GM21825 (cell line): ENCODE measurements around the gene PNPLA1.
"Not testable (repeated sequence)": the region's sequence is repeated elsewhere in the genome, so short reads cannot be mapped to it uniquely, and the experiment has no call there.

Source experiments
- ATAC-seq: cut with Tn5 transposase; IDR thresholded peaks from one replicate; pipeline ENCODE4 v1.9.1; 2021; ENCODE audit warnings: mild to moderate bottlenecking, moderate library complexity; ENCODE audit not compliant: unreplicated experiment

Gene PNPLA1

DNA sequence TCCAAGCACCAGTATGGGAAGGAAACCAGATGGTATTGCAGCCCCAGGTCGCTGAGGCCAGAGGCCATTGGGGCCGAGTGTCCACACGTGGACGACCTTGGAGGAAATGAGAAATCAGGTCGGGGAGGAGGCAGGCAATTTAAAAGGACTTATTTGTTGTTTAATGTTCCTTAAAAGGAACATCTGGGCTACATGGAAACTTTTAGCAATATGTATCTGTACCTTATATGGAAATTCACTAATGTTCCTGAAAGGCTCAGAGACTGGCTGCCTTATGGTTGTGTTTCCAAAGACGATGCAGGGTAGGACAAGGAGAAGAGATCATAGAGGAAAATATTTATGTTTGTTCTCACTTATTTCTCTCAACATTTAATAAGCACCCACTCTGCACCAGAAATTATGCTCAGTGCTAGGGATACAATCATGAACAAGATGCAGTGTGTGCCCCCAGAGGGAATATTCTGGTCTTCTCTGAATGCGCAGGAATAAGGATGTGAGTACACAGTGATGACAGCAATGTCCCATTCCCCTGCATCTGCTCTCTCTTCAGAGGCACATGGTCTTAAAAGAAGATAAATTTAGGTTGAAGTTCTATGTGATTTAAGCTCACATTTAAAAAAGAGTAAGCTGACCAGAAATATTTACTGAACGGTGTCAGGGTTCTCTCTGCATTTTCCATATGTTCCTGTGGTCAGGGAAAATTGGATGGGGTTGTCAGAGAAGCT is 63.5 kb downstream of the PNPLA1 start:
- ATAC-seq: no peak

DNA sequence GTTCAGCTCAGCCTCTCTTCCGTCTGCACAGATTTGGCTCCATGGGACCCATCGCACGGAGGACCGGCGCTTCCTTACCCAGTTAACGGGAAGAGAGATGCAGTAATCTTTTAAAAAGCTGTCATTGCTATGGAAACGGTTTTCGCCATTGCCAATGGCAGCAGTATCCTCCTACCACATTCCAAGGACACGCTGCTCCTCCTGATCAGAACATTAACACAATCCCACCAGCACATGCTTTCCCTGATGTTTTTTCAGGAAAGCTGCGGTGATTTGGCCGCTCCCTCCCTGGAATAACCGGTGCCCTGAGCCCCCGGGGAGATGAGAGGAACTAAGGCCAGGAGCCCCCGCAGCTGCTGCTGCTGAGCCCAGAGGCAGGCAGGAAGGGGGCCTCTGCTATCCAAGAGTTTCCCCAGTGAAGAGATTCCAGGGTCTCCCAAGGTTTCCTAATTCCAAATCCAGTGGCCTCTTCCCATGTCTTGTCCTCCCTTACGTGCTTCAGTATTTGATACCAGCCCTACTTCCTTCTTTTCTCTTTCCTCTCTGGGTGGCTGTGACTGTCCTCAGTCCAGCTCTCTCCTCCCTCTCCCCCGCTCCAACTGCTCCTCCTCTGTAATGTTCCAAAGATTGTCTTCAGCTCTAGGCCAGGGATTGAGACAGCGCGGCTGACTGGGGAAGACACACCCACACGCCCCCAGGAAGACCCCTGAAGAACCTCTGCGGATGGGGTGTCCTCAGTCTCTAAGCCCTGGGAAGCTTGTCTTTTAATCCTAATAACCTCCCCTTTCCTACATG is 64.3 kb downstream of the PNPLA1 start:
- ATAC-seq: no peak

DNA sequence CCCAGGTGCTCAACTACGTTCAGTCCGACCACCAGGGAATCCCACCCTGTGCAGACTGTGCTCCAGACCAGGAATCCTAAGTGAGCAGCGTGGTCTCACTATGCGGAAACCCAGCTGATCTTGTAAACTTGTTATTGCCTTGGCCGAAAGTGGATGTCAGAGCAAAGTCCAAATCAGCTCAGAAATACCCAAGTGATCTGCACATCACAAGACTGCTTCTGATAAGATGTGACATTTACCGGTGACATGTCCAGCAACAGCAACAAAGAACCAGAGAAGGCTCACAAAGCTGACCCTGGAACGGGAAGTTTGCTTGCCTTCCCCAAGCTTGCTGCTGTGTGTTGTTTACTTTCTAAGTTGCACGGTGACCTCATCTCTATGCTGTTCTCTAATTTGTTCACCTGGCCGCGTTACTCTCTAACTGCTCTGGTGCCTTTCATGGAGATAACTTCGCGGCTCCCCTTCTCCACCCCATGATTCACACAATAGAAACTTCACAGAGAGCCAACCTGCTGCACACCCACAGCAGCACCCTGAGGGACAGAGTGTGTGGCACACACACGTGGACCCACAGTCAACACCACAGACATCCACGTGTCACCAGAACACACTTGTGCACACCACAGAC is 65.1 kb downstream of the PNPLA1 start:
- ATAC-seq: no peak

DNA sequence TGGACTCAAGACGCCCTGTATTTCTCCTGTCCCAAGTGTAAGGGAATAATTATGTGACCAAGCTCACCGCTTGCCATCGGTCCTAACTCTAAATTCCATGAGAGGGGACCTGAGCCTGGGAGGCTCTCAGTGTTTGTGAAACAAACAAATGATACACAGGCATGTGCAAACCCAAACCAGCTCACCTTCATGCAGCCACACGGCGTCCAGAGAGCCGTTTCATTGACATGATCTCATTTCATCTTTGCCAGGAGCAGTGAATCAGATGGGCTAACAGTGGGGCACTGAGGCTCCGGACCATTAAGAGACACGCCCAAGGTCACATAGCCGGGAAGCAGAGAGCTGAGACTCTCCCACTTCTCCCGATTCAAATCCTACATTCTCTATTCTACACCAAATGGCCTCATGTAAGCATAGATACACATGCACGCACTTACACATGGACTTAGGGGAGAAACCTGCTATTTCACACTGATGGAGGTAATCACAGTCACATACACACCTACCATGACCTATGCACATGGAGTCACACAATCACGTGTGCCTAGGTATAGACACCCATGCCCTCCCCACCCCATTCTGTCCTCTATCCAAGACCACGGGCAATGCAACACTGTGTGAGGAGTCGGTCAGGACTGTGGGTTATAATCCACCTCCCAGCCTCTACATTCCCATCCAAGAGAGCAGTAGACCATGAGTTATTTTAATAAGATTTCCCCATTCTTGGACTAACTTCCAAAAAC is 65.8 kb downstream of the PNPLA1 start:
- ATAC-seq: no peak

DNA sequence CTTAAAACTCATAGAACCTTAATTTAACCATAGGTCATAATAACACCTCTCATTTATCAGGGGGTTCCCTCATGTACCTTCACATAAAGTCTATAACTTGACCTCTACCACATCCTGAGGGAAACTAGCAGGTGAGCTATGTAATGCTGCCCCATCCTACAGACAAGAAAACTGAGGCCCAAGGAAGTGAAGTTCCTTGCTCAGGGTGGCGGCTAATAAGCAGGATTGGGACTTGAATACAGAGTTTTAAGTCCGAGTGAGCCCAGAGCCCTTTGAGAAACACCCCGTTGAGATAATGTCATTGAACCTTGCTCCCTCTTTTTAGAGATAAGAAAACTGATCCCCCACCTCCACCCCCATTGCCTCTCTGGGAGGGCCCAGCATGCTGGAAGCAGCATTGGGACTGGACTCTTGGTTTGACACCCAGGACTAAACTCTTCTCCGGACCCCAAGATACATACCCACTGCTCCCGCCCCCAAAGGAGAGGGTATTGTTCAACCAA is 66.4 kb downstream of the PNPLA1 start:
- ATAC-seq: no peak

DNA sequence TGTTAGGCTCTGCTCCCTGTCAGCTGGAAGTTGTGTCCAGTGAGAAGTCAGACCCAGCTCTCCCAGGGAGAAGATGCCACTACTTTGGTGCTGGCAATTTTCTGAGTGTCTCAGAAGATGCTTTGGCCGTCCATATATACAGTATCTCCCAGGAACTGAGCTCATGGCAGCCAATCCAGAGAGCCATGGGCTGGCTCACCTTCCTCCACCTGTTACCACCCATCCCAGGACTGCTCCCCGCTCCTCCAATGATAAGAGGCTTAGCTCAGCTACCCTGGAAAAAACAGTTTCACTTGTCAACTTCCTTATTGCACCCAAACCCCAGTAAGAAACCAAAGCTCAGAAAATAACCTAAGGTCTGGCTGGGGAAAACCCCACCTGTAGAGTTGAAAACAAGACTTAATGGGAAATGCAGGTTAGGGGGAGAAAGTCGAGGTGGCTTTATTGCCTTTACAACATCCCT is 67.0 kb downstream of the PNPLA1 start, which contains the start of gene BNIP5:
Gene BNIP5, minus strand, starts transcription at position 110 of the 463 bp plus-strand sequence. CDS start 6,198 bp downstream, outside the sequence.
- ATAC-seq: no peak

DNA sequence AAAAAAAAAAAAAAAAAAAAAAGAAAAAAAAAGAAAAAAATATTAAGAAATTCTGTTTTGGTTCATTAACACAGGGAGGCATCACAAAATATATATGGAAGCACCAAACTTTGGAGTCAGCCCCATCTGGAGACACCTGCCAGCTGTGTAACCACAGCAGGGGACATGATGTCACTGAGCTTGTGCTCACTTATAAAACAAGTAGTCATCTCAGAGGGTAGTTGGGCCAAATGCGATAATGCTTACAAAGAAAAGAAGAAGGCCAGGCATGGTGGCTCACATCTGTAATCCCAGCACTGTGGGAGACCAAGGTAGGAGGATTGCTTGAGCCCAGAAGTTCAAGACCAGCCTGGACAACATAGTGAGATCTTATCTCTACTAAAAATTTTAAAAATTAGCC is 68.0 kb downstream of the PNPLA1 start:
- no peak for ATAC-seq

DNA sequence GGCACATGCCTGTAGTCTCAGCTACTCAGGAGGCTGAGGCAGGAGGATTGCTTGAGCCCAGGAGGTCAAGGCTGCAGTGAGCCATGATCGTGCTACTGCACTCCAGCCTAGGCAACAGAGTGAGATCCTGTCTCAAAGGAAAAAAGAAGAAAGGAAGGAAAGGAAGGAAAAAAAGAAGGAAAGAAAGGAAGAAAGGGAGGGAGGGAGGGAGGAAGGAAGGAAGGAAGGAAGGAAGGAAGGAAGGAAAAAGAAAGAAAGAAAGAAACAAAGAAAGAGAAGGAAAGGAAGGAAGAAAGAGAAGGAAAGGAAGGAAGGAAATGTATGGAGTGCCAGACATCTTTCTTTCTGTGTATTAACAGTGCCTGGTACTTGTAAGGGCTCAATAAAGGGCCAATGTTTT is 68.4 kb downstream of the PNPLA1 start:
- ATAC-seq: not testable (repeated sequence)

DNA sequence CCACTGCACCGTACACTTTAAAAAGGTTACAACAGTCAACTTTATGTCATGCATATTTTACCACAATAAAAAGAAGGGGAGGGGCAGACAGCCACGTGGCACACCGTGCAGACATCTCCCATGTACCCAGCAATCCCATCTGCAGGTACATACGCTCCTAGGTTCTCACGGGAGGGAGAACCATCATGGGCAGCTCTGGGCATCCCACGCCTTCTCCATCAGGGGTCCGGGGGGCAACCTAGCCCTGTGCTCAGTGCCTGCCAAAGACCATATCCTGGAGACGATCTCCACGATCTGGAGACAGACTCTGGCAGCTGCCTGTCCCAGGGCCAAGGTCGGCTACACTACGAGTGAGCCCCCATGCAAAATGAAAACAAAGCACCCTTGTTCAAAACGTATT is 69.3 kb downstream of the PNPLA1 start:
- no peak for ATAC-seq

DNA sequence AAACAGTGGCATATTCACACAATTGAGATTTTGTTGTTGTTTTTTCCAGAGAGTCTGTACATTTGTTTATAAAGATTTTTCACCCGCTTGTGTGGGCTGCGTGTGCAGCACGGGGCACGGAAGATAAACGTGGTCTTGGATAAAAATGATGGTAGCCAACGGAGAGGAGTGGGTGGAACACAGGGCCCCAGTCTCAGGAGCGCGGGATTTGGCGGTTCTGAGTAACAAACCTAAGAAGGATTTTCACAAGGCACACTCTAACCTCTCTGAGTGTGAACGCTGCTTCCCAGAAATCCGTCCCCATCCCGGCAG is 70.4 kb downstream of the PNPLA1 start:
- ATAC-seq: no peak

DNA sequence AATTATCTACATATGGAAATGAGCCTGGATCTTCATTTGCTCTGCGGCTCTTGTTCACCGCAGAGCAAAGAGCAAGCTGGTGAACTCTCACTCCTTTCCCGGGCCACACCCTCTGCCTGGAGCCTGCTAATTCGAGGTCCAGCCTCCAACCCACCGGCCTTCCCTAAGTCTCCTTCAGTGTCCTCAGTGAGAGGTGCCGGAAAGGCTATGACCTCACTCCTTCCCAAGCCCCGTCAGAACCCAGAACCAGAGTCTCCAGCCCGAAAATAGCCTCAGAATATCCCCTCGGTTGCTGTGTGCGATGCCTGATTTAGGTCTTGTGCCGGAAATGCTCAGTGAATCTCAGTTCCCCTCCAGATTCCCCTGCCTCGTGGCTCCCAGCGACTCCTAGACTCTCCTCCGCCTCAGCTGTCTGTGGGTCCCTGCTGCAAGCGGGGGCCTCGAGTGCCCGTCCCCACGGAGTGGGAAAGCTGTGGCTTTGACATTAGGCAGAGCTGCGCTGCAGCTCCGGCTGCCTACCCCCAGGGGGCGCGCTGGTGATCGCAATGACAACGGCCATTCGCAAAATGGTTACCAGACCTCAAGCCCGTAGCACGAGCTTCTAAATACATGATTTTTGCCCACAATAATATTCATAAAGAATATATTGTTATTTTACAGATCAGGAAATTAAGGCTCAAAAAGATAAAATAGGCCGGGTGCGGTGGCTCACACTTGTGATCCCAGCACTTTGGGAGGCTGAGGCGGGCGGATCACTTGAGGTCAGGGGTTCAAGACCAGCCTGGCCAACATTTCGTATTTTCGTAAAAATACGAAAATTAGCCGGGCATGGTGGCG is 71.0 kb downstream of the PNPLA1 start:
- ATAC-seq: no peak

DNA sequence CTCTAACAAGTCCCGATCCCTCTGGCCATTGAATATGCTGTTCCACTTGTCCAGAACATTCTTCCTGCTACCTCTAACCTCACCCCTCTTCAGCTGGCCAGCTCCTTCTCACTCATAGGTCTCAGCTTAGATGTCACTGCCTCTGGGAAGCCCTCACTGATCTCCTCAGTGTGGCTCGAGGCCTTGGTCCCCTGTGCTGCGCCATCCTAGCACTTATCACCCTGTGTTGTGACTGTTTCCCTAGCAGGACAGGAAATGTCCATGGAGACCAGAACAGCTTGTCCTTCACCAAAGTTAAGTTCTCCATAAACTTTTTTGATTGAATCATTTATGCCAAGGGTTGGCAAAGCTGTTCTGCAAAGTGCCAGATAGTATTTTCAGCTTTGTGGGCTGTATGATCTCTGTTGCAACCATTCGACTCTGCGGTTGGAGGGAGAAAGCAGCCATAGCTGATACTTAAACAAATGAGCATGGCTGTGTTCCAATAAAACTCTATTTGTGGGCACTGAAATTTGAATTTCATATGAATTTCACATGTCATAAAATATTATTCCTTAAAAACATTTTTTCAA is 73.3 kb downstream of the PNPLA1 start:
- ATAC-seq: no peak

DNA sequence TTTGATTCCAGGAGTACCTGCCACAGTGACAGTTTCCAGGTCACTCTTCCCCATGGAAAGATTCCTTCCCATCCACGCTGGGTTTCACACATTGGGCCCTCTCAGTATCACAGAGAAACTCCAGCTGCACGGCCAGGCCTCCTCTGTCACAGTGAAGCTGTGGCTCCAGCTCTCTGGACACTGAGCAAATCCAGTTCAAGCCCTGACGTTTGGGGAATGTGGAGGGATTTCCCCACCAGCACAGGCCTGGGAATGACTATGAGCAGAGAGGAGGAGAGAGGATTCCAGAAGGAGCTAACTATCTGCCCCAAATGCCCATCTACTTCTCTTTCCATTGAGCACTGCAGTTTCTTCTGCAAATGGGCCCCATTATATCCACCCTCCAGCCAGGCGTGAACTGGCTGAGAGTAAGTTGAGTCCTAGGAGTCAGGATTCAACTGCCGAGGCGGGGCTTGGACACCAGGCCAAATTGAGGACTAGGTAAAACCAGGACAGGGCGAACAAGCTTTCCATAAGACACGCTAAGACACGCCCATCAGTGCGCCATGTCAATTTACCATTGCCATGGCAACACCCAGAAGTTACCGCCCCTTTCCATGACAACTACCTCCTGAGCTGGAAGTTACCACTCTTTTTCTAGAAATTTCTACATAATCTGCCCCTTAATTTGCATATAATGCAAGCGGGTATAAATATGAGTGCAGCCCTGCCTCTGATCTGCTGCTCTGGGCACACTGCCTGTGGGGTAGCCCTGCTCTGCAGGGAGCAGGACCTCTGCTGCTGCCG is 76.0 kb downstream of the PNPLA1 start:
- ATAC-seq: no peak

DNA sequence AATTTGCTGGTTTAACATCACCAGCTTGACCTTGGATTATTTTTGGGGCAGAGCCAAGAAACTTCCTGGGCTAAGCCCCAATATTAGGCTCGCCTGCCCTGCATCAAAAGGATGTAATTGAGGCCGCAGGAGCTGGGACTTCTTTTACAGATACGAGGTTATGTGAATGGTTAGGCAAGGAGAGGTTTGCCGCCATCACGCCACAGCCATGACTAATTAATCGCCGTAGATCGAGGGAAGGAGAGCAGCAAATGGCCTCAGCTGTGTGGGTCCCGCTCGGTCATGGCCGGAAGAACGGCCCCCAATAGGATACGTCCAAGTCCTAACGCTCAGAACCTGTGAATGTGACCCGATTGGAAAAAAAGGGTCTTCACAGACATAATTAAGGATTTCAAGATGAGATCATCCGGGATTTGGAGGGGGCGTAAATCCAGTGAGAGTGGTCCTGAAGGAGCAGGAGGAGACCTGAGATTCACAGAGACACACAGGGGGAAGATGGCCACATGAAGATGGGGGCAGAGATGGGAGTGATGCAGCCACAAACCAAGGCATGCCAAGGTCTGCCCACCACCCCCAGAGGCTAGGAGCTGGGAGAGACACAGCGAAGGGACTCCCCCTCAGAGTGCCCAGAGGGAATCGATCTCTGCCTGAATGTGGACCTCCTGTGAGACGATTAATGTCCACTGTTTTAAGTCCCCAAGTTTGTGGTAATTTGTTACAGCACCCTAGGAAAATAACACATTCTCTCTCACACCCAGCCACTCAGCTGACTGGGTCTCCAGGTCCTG is 76.8 kb downstream of the PNPLA1 start:
- no peak for ATAC-seq

DNA sequence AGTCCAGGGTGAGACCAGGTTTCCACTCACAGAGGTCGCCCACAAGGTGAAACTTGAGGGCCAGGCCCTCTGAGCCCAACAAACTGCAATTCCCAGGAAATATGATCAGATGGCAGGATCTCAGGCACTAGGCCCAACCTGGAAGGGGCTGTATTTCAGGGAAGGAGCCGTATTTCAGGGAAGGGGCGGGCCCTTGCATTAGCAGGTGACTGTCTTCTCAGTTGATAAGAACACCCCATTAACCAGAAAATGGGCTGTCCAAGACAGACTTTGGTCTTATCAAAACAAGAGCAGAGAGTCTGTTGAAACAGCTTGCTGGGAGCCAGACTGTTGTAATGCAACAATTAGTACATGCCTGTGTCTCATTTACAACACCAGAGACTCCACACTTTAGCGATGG is 77.8 kb downstream of the PNPLA1 start:
- no peak for ATAC-seq

DNA sequence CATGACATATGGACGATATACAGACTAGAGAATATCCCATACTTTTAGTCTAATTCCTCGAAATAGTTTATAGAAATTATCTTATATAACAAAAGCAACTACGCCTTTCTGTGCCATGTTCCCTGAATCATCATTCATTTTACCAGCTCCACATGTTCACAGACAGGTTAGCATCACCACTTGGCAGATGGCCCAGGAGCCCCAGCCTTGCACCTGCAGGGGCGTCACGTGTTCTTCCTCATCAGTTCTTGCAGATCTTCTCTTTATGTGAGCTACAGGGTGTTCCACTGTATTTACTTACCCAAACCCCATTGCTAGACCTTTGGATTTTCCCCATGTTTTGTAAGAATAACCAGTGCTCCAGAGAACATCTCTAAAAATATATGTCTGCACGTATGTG is 79.4 kb downstream of the PNPLA1 start:
- no peak for ATAC-seq

DNA sequence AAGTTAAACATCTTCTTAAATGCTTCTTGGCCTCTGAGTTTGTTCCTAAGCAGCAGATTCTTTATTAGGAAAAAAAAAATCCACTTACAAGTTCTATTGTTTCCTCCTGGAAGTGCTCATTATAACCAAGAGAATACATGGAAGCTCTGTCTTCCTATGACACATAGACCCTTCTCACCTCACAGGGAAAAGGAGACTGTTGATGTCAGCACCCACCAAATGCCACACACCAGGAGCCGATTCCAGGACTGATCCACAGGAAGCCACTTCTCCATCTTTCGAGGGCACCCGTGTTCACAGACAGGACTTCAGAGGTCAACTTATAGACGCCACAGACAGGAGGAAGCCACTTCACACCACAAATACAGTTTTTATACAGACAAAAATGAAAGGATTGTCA is 80.2 kb downstream of the PNPLA1 start:
- ATAC-seq: no peak
